AG08396 (cell line): ENCODE results near the gene FOXF2.

Experiments
- DNase-seq: peaks from one replicate; pipeline ENCODE4 v3.0.0; 2012; ENCODE audit warnings: low spot score, mixed read lengths

FOXF2 gene

GRCh38 chr6:1378065-1379016 lies 11.0 kb upstream of the FOXF2 start:
- DNase-seq = peak; percentile 54

GRCh38 chr6:1379017-1379787 lies 10.2 kb upstream of the FOXF2 start:
- DNase-seq = no peak

GRCh38 chr6:1379788-1380147 lies 9.6 kb upstream of the FOXF2 start:
- DNase-seq = no peak

DNA sequence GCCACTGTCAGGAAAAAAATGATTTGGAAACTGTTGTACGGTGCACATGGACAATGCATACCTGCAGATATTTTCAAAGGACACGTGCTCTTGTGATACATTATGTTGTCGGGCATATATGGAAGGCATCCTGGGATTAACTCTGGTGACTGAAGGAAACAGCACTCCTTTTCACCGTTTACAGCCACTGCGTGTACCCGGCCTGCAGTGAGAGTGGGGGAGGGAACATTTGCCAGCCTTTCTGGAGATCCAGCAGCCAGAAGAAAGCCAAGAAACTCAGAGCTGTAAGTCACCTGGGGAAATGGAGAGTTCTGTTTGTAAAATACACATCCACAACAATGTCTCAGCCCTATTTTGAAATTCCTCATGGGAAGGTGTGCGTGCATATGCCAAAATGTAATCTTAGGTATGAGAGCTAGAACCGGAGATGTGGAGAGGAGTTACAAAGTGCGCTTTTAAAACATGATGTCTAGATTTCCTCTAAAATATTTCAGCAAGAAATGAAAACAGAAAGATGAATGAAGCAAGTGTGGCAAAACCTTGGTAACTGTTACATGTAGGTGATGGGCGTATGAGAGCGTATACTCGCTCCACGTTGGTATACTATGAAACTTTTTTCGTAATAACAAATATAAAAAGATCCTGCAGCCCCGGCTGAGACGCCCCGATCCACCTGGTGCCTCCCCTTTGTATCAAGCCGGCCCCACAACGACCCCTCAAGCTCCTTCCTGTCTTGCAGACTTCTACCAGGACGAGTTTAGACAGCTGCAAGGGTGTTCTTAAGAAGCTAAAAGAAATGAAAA lies 8.6 kb upstream of the FOXF2 start:
- no peak for DNase-seq

DNA sequence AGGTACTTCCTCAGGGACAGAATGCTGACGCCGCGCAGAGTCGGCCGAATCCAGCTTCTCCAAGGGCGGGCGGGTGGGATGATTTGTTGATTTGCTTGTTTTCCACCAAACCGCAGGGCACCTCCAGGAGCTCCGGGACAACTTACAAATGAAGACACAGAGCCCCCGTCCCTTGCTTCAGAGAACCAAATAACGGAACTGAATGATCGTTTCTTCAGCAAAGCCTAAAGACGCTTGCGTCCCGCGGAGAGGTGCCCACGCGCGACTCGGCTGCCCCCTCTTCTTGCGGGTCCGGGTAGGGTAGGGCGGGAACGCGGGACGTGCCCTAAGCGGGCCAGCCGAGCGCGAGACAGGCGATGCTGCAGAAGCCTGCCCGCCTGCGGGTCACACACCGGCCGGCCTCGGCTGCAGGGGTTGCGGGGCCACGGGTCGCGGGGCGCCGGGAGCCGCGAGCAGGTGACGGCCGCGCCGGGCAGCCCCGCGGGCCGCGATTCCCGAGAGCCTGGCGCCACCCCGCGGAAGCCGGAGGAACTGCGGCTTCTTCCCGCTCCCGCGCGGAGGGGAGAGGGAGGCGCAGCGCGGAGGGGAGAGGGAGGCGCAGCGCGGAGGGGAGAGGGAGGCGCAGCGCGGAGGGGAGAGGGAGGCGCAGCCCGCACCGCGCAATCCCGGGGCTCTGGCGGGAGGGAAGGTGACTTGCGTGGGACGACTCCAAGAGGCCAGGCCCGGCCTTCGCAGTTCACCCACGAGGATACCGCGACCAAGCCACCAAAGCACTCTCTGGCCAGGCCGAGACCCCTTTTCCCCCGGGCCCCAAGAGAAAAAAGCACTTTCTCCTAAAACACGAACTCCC lies 7.7 kb upstream of the FOXF2 start:
- peak; percentile 86 for DNase-seq

GRCh38 chr6:1382331-1382882 lies 7.0 kb upstream of the FOXF2 start:
- no peak for DNase-seq

- no peak for DNase-seq
Measured at GRCh38 chr6:1382883-1383728, 6.3 kb upstream of the FOXF2 start.

- no peak for DNase-seq
Measured at GRCh38 chr6:1383729-1384548, 5.4 kb upstream of the FOXF2 start.

DNA sequence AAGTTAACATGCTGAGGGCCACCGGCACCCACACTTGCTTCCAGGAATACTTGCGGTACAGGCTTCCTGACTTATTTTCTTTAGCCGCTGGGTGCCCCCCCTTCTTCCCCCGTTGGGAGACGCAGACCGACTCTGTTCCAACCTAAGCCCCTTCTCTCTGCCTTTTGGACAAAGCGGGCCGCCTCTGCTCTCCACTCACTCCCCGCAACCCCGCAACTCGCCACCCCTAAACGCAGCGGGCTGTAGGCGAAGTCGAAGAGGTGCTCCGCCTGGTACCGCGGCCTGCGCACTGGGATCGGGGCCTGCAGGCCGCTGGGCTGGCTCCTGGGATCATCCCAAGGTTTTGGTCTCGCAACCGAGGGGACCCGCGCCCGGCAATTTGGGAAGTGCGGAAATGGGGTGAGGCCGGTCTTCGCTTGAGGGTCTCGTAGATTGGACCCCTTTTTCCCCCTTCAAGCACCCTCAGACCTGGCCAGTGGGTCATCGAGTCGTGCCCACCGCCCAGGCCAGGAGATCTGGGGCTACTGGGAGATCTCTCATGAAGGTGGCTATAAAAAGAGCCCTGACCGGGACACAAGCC lies 4.7 kb upstream of the FOXF2 start:
- DNase-seq = no peak

- no peak for DNase-seq
Measured at GRCh38 chr6:1385129-1386037, 4.0 kb upstream of the FOXF2 start.

DNA sequence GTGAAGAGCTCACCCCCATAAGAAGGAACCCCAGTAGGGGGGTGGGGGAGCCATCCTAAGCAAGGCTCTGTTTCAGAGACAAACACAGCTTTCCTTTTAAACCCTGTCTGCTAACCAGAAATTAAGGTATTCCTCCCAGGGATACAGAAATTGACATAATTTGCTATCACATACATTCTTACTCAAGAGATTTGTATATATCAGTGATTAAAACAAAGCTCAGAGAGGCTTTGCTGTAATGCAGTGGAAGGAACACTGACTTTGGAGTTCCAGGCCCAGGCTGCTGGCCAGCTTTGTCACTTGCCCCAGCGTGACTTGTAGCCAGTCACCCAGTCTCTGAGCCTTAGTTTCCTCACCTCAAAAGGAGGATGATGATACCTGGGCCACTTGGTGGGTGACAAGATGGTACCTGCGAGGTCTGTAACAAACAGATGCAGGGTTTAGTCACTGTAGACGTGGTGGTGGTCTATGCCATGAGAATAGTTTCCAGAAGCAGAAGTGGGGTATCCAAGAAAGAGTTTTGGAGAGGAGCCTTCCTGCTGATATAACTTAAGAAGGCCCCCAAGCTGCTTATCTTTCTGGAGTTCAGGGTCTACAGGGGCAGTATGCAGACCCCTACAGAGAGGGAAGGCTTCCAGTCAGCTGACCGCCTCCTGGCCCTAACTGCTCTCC lies 3.2 kb upstream of the FOXF2 start:
- DNase-seq = no peak

GRCh38 chr6:1387538-1387875 lies 1.9 kb upstream of the FOXF2 start:
- no peak for DNase-seq

DNA sequence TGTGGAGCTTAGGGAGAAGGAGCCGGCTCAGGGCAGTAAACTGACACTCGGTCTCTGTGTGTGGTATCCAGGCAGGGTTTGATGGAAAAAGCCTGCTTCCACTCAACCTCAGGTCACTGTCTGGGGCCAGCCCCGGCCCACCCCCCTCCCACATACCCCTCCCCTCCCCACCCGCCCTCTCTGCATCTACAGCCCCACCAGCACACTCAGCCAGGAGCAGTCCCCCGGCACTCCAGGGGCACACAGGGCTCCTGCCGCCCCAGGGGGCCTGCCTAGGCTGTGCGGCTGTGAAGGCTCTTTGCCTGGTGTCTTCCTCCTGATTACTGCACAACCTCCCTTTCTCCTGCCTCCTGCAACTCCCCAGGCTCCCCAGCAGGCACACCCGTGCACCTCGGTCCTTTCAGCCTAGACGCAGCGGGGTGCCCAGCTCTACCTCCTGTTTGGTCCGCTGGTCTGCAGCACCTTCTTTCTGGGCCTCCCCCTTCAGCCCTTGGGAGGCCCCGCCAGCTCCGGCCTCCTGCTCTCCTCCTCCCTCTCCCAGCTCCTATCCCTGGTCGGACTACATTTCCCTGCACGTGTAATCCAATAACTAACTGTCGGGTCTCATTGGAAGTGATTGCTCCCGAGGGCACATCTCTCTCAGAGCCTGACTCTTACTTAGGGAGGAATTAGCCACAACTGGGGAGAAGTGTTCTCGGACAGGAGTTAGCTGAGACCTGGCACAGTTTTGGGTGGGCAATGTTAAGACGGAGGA lies 1.3 kb upstream of the FOXF2 start:
- DNase-seq = no peak

DNA sequence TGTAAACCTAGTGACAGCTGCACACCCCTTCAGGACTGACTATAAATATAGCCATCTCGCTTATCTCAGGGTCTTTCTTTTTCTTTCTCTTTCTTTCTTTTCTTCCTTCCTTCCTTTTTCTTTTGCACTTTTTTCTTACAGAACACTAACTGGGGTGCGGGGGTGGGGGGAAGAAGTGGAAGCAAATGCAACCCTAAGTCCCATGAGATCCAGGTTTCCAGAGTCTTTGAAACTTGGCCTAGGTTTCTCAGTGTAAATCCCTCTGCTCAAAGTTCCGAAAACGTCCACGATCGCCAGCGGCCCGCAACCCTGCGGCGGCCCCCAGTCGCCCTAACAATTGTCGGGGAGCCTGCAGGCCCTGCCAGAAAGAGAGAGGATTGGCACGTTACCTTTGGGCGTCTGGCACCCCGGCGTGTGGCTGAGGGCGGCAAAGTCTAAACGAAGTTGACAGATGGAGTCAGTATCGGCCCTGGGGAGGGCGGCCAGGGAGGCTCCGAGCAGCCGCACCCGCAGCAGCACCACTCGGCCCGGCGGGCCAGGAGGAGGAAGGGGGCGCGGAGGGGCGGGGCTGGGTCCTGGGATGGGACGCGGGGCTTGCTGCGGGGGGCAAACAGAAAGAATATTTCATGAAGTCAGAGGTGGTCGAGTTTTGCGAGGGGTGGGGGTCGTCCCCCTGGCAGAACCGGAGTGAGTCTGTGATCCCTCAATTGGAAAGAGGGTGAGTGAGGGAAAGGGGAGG lies 577 bp upstream of the FOXF2 start:
- no peak for DNase-seq

- peak; percentile 39 for DNase-seq
Measured at GRCh38 chr6:1390133-1390945, 963 bp downstream of the FOXF2 start.
